Calu3 (cell line): ENCODE results near the gene STK4. TPM values are rescaled to one million over a fixed set of nuclear protein-coding genes. Genes with fewer than 3 reads are reported as not detected.
A peak's percentile ranks its signal among the peaks of the same experiment; 100 is the strongest.
"Not testable (repeated sequence)": the region's sequence is repeated elsewhere in the genome, so short reads cannot be mapped to it uniquely, and the experiment has no call there.

ENCODE experiments used
- BruUV-seq: library from RNA; stranded (reverse); fragments of 400-500 nt; replicated peaks from 2 replicates; lab custom pipeline; 2021; lab: Mats Ljungman, UMichigan
- CTCF ChIA-PET: fragments of 300-600 bp; sonication (Branson Sonifier 250); formaldehyde crosslinking; loops from one replicate; lab custom pipeline; 2022; ENCODE audit warnings: antibody characterized with exemption; lab: Charles Lee
- DNase-seq: peaks from one replicate; pipeline ENCODE4 v3.0.0; 2022
- H3K27ac Mint-ChIP-seq: one replicate; pipeline ENCODE4 v1.8.0; 2022; ENCODE audit warnings: mixed read lengths; ENCODE audit not compliant: unreplicated experiment
- H3K27me3 Mint-ChIP-seq: one replicate; pipeline ENCODE4 v1.8.0; 2022; ENCODE audit warnings: mixed read lengths; ENCODE audit not compliant: unreplicated experiment
- H3K36me3 Mint-ChIP-seq: one replicate; pipeline ENCODE4 v1.8.0; 2022; ENCODE audit warnings: mild to moderate bottlenecking, moderate library complexity, mixed read lengths; ENCODE audit not compliant: insufficient read depth, unreplicated experiment
- H3K4me1 Mint-ChIP-seq: one replicate; pipeline ENCODE4 v1.8.0; 2022; ENCODE audit warnings: mild to moderate bottlenecking, low read depth, mixed read lengths; ENCODE audit not compliant: unreplicated experiment
- H3K4me3 Mint-ChIP-seq: one replicate; pipeline ENCODE4 v1.8.0; 2022; ENCODE audit warnings: mild to moderate bottlenecking, low read depth, moderate library complexity, mixed read lengths; ENCODE audit not compliant: unreplicated experiment
- H3K9me3 Mint-ChIP-seq: one replicate; pipeline ENCODE4 v1.8.0; 2022; ENCODE audit warnings: low read depth, mixed read lengths; ENCODE audit not compliant: unreplicated experiment
- CTCF ChIP-seq: fragments of 200-600 bp; IDR thresholded peaks from one replicate; pipeline ENCODE4 v1.8.0; 2022; ENCODE audit warnings: antibody characterized with exemption; ENCODE audit not compliant: unreplicated experiment
- intact Hi-C: fragments of 100-400 bp; cut with micrococcal nuclease; formaldehyde crosslinking; loops from one replicate; pipeline ENCODE4 v1.10.0; 2022; ENCODE audit not compliant: unreplicated experiment
- total RNA-seq: library from RNA; stranded (reverse); gene quantifications from 2 replicates; pipeline ENCODE4 v1.2.3, GENCODE V29; 2022

STK4 gene
- total RNA-seq, 1 experiment from 2014 or later = 53.1 TPM

- no peak for DNase-seq
- TF ChIP-seq CTCF = no peak
- intact Hi-C loops = no loop called here
- peaks cover 2% of the 10 kb centered on the region for H3K9me3 Mint-ChIP-seq
- BruUV-seq = no TSS peak
- peaks cover 9% of the 10 kb centered on the region for H3K36me3 Mint-ChIP-seq
- no peak overlapping the region for H3K4me3 Mint-ChIP-seq
- peaks cover 33% of the 10 kb centered on the region for H3K4me1 Mint-ChIP-seq
- H3K27me3 Mint-ChIP-seq = no peaks in the 10 kb centered on the region
- CTCF ChIA-PET = no interaction called here
- H3K27ac Mint-ChIP-seq = peak overlapping the region; percentile 68
Observed at GRCh38 chr20:45059022-45059728, 92.9 kb downstream of the STK4 start.

GRCh38 chr20:45060294-45060693, 94.0 kb downstream of the STK4 start:
- no peak for DNase-seq
- CTCF ChIA-PET = interaction anchor here (1.3 to 1.5 kb wide), 2 partner anchors 16 to 233 kb away, joined by 4 read pairs; no protein-coding TSS in a partner anchor
- peaks cover 2% of the 10 kb centered on the region for H3K9me3 Mint-ChIP-seq
- intact Hi-C loops = no loop called here
- no TSS peak for BruUV-seq
- H3K27ac Mint-ChIP-seq = peak overlapping the region; percentile 42
- no peak for TF ChIP-seq CTCF
- peaks cover 9% of the 10 kb centered on the region for H3K36me3 Mint-ChIP-seq
- no peak overlapping the region for H3K4me3 Mint-ChIP-seq
- H3K4me1 Mint-ChIP-seq = peaks cover 42% of the 10 kb centered on the region
- H3K27me3 Mint-ChIP-seq = no peaks in the 10 kb centered on the region

- CTCF ChIA-PET = interaction anchor here (0.8 to 1.5 kb wide), 3 partner anchors 8 to 232 kb away, joined by 3 to 4 read pairs (median 4); no protein-coding TSS in a partner anchor
- BruUV-seq = no TSS peak
- intact Hi-C loops = no loop called here
Observed at GRCh38 chr20:45061244-45061643, 94.9 kb downstream of the STK4 start.

DNA sequence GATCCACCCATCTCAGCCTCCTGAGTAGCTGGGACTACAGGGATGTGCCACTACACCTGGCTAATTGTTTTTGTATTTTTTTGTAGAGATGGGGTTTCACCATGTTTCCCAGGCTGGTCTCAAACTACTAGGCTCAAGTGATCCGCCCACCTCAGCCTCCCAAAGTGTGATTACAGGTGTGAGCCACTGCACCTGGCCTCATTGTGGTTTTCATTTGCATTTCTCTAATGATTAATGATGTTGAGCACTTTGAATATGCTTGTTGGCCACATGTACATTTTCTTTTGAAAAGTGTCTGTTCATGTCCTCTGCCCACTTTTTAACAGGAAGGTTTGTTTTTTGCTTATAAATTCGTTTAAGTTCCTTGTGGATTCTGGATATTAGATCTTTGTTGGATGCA, 96.8 kb downstream of the STK4 start:
- intact Hi-C loops, H3K27ac Mint-ChIP-seq, H3K27me3 Mint-ChIP-seq, BruUV-seq, H3K4me3 Mint-ChIP-seq, H3K36me3 Mint-ChIP-seq, CTCF ChIA-PET, H3K9me3 Mint-ChIP-seq, DNase-seq: not testable (repeated sequence)
- peaks cover 62% of the 10 kb centered on the region for H3K4me1 Mint-ChIP-seq

More at GRCh38 chr20:45061244-45061643, 94.9 kb downstream of the STK4 start:
- Mint-ChIP-seq H3K27ac (peak overlapping the region; percentile 42), H3K9me3 (peaks cover 2% of the 10 kb centered on the region), H3K4me1 (peaks cover 48% of the 10 kb centered on the region), H3K27me3 (no peaks in the 10 kb centered on the region), H3K36me3 (peaks cover 9% of the 10 kb centered on the region), H3K4me3 (no peak overlapping the region)
- no peak for TF ChIP-seq CTCF
- DNase-seq = peak; percentile 35

DNA sequence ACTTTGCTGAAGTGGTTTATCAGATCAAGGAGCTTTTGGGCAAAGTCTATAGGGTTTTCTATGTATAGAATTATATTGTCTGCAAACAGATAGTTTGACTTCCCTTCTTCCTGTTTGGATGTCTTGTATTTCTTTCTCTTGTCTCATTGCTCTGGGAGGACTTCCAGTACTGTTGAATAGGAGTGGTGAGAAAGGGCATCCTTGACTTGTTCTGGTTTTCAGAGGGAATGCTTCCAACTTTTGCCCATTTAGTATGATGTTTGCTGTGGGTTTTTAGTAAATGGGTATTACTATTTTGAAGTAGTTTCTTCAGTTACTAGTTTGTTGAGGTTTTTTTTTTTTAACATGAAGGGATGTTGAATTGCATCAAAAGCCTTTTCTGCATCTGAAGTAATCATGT, 98.5 kb downstream of the STK4 start:
- peaks cover 52% of the 10 kb centered on the region for H3K4me1 Mint-ChIP-seq
- H3K4me3 Mint-ChIP-seq = no peak overlapping the region
- peaks cover 9% of the 10 kb centered on the region for H3K36me3 Mint-ChIP-seq
- H3K27ac Mint-ChIP-seq = no peak overlapping the region
- peaks cover 3% of the 10 kb centered on the region for H3K9me3 Mint-ChIP-seq
- no peak for DNase-seq
- BruUV-seq = no TSS peak
- H3K27me3 Mint-ChIP-seq = no peaks in the 10 kb centered on the region
- intact Hi-C loops = no loop called here
- CTCF ChIA-PET = interaction anchor here (0.8 to 1.2 kb wide), 2 partner anchors 53 to 229 kb away, joined by 3 read pairs; no protein-coding TSS in a partner anchor
- TF ChIP-seq CTCF = no peak
